ENCODE data around the gene CHCHD3. TPM values are rescaled to one million over a fixed set of nuclear protein-coding genes. Genes with fewer than 3 reads are reported as not detected.

The CHCHD3 gene
- total and polyA plus RNA-seq, 9 of the 15 experiments (the other 6 are each of a cell fraction or from before 2014, with no cell fraction given): 66.2 to 279 (median 204) TPM

- TF ChIP-seq PATZ1 (CRISPR knock-in tag; IDR thresholded peaks at IDR 0.05; ENCODE audit: borderline replicate concordance): no peak
- TF ChIP-seq FOXJ2 (tag; IDR thresholded peaks at IDR 0.05): no peak
- TF ChIP-seq MAFF (IDR thresholded peaks at IDR 0.05; ENCODE audit: low read length): peak; percentile 58
- TF ChIP-seq, protein P1, sequence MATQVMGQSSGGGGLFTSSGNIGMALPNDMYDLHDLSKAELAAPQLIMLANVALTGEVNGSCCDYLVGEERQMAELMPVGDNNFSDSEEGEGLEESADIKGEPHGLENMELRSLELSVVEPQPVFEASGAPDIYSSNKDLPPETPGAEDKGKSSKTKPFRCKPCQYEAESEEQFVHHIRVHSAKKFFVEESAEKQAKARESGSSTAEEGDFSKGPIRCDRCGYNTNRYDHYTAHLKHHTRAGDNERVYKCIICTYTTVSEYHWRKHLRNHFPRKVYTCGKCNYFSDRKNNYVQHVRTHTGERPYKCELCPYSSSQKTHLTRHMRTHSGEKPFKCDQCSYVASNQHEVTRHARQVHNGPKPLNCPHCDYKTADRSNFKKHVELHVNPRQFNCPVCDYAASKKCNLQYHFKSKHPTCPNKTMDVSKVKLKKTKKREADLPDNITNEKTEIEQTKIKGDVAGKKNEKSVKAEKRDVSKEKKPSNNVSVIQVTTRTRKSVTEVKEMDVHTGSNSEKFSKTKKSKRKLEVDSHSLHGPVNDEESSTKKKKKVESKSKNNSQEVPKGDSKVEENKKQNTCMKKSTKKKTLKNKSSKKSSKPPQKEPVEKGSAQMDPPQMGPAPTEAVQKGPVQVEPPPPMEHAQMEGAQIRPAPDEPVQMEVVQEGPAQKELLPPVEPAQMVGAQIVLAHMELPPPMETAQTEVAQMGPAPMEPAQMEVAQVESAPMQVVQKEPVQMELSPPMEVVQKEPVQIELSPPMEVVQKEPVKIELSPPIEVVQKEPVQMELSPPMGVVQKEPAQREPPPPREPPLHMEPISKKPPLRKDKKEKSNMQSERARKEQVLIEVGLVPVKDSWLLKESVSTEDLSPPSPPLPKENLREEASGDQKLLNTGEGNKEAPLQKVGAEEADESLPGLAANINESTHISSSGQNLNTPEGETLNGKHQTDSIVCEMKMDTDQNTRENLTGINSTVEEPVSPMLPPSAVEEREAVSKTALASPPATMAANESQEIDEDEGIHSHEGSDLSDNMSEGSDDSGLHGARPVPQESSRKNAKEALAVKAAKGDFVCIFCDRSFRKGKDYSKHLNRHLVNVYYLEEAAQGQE (IDR thresholded peaks at IDR 0.05; ENCODE audit: borderline replicate concordance): no peak
- TF ChIP-seq, protein P1 (CRISPR knock-in tag; IDR thresholded peaks at IDR 0.05; ENCODE audit: low read depth): no peak
- no peak for TF ChIP-seq ZEB2 (IDR thresholded peaks at IDR 0.05)
- TF ChIP-seq, protein P2, sequence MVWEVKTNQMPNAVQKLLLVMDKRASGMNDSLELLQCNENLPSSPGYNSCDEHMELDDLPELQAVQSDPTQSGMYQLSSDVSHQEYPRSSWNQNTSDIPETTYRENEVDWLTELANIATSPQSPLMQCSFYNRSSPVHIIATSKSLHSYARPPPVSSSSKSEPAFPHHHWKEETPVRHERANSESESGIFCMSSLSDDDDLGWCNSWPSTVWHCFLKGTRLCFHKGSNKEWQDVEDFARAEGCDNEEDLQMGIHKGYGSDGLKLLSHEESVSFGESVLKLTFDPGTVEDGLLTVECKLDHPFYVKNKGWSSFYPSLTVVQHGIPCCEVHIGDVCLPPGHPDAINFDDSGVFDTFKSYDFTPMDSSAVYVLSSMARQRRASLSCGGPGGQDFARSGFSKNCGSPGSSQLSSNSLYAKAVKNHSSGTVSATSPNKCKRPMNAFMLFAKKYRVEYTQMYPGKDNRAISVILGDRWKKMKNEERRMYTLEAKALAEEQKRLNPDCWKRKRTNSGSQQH (CRISPR knock-in tag; IDR thresholded peaks at IDR 0.05): no peak
- no peak for TF ChIP-seq ZNF23 (CRISPR knock-in tag; IDR thresholded peaks at IDR 0.05)
- no peak for TF ChIP-seq ZNF239 (CRISPR knock-in tag; IDR thresholded peaks at IDR 0.05)
- TF ChIP-seq KDM2B (CRISPR knock-in tag; IDR thresholded peaks at IDR 0.05): no peak
- peak; percentile 73; the same call in 1 of the 2 replicates for TF ChIP-seq BACH1 (tag; IDR thresholded peaks at IDR 0.05)
- no peak for TF ChIP-seq CAMTA2 (CRISPR knock-in tag; conservative IDR thresholded peaks at IDR 0.05)
- no peak for TF ChIP-seq KLF16 (IDR thresholded peaks at IDR 0.05)
- TF ChIP-seq MBD2 (IDR thresholded peaks at IDR 0.05; ENCODE audit: borderline replicate concordance, low read depth): no peak
- no peak for TF ChIP-seq RAD21 (CRISPR knock-in tag; conservative IDR thresholded peaks at IDR 0.05 in 1 of 2, IDR thresholded peaks at IDR 0.05 in 1 of 2)
- no peak for TF ChIP-seq ARID3B (CRISPR knock-in tag; IDR thresholded peaks at IDR 0.05; ENCODE audit: borderline replicate concordance)
- no peak for TF ChIP-seq WHSC1 (IDR thresholded peaks at IDR 0.05; ENCODE audit: low read length)
These were observed 308.3 kb downstream of the CHCHD3 start (continued) for GRCh38 chr7:132773527-132773956.

Data from K562 (cell line).